ENCODE measurements around the gene LPO.

GRCh38 chr17:58238147-58238634 is at the start of gene LPO:
- no peak for TF ChIP-seq CTCF (IDR thresholded peaks at IDR 0.05; ENCODE audit: insufficient read depth, low read length, poor library complexity, severe bottlenecking)
- TF ChIP-seq EZH2phosphoT487 (conservative IDR thresholded peaks at IDR 0.05; ENCODE audit: low read length): no peak

Measured in SU-DHL-6 (cell line).